HepG2 (cell line): ENCODE measurements around the gene LMF2. TPM values are rescaled to one million over a fixed set of nuclear protein-coding genes. Genes with fewer than 3 reads are reported as not detected.

Source experiments
- BRD4 ChIP-seq: sonication (generic); formaldehyde crosslinking; IDR thresholded peaks from 2 replicates; pipeline ENCODE4 v1.4.0; 2020; ENCODE audit warnings: missing genetic modification reagents
- CEBPG ChIP-seq: IDR thresholded peaks from 2 replicates; pipeline ENCODE4 v1.6.1; 2016
- CREB1 ChIP-seq, 2 experiments: fragments of 450-650 bp in 1 of 2; IDR thresholded peaks; 2 replicates each; pipeline ENCODE4 v1.6.1; 2016 to 2017; ENCODE audit warnings: control low read depth in 1 of 2, mild to moderate bottlenecking in 1 of 2, missing compliant biosample characterization in 1 of 2, missing genetic modification characterization in 1 of 2
- EED ChIP-seq: sonication (generic); formaldehyde crosslinking; IDR thresholded peaks from 2 replicates; pipeline ENCODE4 v1.5.0; 2020; ENCODE audit warnings: mild to moderate bottlenecking, missing genetic modification reagents
- FOXP1 ChIP-seq, 2 experiments: fragments of 450-650 bp in 1 of 2; IDR thresholded peaks; 2 replicates each; pipeline ENCODE4 v1.6.1; 2017 to 2018; ENCODE audit warnings: antibody characterized with exemption in 1 of 2
- GFI1 ChIP-seq: sonication (generic); formaldehyde crosslinking; IDR thresholded peaks from 2 replicates; pipeline ENCODE4 v1.5.0; 2020; ENCODE audit warnings: missing genetic modification reagents, mild to moderate bottlenecking, borderline replicate concordance
- HOXA3 ChIP-seq: sonication (generic); formaldehyde crosslinking; IDR thresholded peaks from 2 replicates; pipeline ENCODE4 v1.5.0; 2020; ENCODE audit warnings: missing genetic modification reagents
- MYNN ChIP-seq: sonication (generic); formaldehyde crosslinking; IDR thresholded peaks from 2 replicates; pipeline ENCODE4 v1.4.0; 2020; ENCODE audit warnings: mild to moderate bottlenecking, low read depth, missing genetic modification reagents
- NR2C2 ChIP-seq: sonication (generic); formaldehyde crosslinking; IDR thresholded peaks from 2 replicates; pipeline ENCODE4 v1.4.0; 2020; ENCODE audit warnings: missing genetic modification reagents, mild to moderate bottlenecking, moderate library complexity, borderline replicate concordance
- NR2F6 ChIP-seq, 2 experiments: IDR thresholded peaks; 2 replicates each; pipeline ENCODE4 v1.6.1; 2016; ENCODE audit warnings: antibody characterized with exemption in 1 of 2, mild to moderate bottlenecking in 1 of 2
- NR3C1 ChIP-seq: sonication (generic); formaldehyde crosslinking; IDR thresholded peaks from 2 replicates; pipeline ENCODE4 v1.4.0; 2020; ENCODE audit warnings: missing genetic modification reagents
- PPARG ChIP-seq: conservative IDR thresholded peaks from 2 replicates; pipeline ENCODE4 v1.6.1; 2016; ENCODE audit warnings: missing biosample characterization, missing genetic modification reagents
- RXRA ChIP-seq: sonication (generic); formaldehyde crosslinking; IDR thresholded peaks from 2 replicates; pipeline ENCODE4 v1.5.1; 2020; ENCODE audit warnings: missing genetic modification reagents
- SKI ChIP-seq: fragments of 450-650 bp; IDR thresholded peaks from one replicate; pipeline ENCODE4 v1.6.1; 2018; ENCODE audit warnings: mild to moderate bottlenecking; ENCODE audit not compliant: partially characterized antibody
- SSRP1 ChIP-seq: IDR thresholded peaks from 2 replicates; pipeline ENCODE4 v1.6.1; 2016; ENCODE audit warnings: control low read depth
- TBX2 ChIP-seq: sonication (generic); formaldehyde crosslinking; IDR thresholded peaks from 2 replicates; pipeline ENCODE4 v1.5.0; 2020; ENCODE audit warnings: missing genetic modification reagents, mild to moderate bottlenecking, borderline replicate concordance
- ZIK1 ChIP-seq: sonication (generic); formaldehyde crosslinking; IDR thresholded peaks from 2 replicates; pipeline ENCODE4 v1.5.0; 2020; ENCODE audit warnings: mild to moderate bottlenecking, low read depth, missing genetic modification reagents, borderline replicate concordance
- ZNF331 ChIP-seq: sonication (generic); formaldehyde crosslinking; IDR thresholded peaks from 2 replicates; pipeline ENCODE4 v1.4.0; 2020; ENCODE audit warnings: missing genetic modification reagents
- ZNF577 ChIP-seq: sonication (generic); formaldehyde crosslinking; IDR thresholded peaks from 2 replicates; pipeline ENCODE4 v1.4.0; 2020; ENCODE audit warnings: mild to moderate bottlenecking, low read depth, missing genetic modification reagents, borderline replicate concordance
- ZNF652 ChIP-seq: IDR thresholded peaks from 2 replicates; pipeline ENCODE4 v1.6.1; 2016; ENCODE audit warnings: low read depth, borderline replicate concordance
- ZNF660 ChIP-seq: sonication (generic); formaldehyde crosslinking; IDR thresholded peaks from 2 replicates; pipeline ENCODE4 v1.5.1; 2020; ENCODE audit warnings: mild to moderate bottlenecking, low read depth, missing genetic modification reagents, borderline replicate concordance
- ZNF780A ChIP-seq: sonication (generic); formaldehyde crosslinking; IDR thresholded peaks from 2 replicates; pipeline ENCODE4 v1.8.0; 2022; ENCODE audit warnings: mild to moderate bottlenecking, missing genetic modification reagents, moderate library complexity
- ZNF883 ChIP-seq: sonication (generic); formaldehyde crosslinking; IDR thresholded peaks from 2 replicates; pipeline ENCODE4 v1.5.1; 2020; ENCODE audit warnings: mild to moderate bottlenecking, missing genetic modification reagents; ENCODE audit errors: not compliant biosample characterization
- polyA plus RNA-seq, 8 experiments: library from polyadenylated mRNA; depleted of rRNA in 3 of 8; stranded (reverse) in 7 of 8; unstranded in 1 of 8; fragments of >200 nt; fragmentation: Illumina TruSeq in 4 of 8; extraction: Trizol in 4 of 8; gene quantifications; 2 replicates each; pipeline versions ENCODE4 v1.2.1 to v1.2.3, GENCODE V29; 2011 to 2016; ENCODE audit warnings: low read depth in 4 of 8, missing spikeins in 1 of 8, mixed read lengths in 1 of 8; ENCODE audit not compliant: insufficient read depth in 1 of 8
- total RNA-seq, 5 experiments: library from RNA; depleted of rRNA; stranded (reverse); fragments of >200 nt; fragmentation: Illumina TruSeq; extraction: Trizol; gene quantifications; 2 replicates each; pipeline ENCODE4 v1.2.3, GENCODE V29; 2016; ENCODE audit warnings: low read depth in 1 of 5
- TF ChIP-seq, protein P1 (sequence below): sonication (generic); formaldehyde crosslinking; IDR thresholded peaks from 2 replicates; pipeline ENCODE4 v1.5.0; 2020; ENCODE audit warnings: mild to moderate bottlenecking, missing genetic modification reagents
- TF ChIP-seq, protein P2 (sequence below): sonication (generic); formaldehyde crosslinking; IDR thresholded peaks from 2 replicates; pipeline ENCODE4 v1.4.0; 2020; ENCODE audit warnings: low read depth, mild to moderate bottlenecking, missing genetic modification reagents
- TF ChIP-seq, protein P3 (sequence below): sonication (generic); formaldehyde crosslinking; IDR thresholded peaks from 2 replicates; pipeline ENCODE4 v1.8.0; 2022; ENCODE audit warnings: mild to moderate bottlenecking, missing genetic modification reagents; ENCODE audit not compliant: insufficient replicate concordance

The LMF2 gene
- total and polyA plus RNA-seq, 2 of the 13 experiments (the other 11 are each of a cell fraction or from before 2014, with no cell fraction given): 23.3 to 30.6 TPM

DNA sequence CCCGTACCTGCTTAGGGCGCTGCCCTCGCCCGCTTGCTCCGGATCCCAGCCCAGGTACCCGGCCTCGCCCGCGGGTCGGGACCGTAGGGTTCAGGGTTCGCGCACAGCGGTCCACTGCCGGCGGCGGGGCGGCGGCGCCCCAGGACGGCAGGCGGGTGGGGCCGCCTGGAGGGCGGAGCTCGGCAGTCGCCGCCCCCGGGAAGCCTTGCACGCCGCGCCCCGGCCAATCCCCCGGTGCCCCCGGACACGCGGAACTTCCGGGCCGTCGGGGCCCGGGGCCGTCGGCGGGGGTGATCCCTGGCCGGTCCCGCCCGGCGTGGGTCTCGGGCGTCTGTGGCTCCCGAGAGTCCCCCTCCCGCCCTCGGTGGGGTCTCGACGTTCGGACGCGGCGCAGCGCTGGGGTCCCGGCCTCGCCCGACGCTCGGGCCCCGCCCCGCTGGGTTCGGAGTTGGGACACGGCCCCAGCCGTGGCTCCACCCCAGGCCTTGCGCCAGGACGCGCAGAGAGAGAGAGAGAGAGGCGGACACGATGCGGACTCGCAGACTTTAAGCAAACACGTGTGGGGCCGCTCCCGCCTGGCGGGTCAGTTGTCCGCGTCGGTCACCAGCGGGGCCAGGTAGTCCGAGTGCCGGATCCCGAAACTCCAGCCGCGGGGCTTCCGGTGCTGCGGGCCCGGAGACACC, 22.5 kb upstream of the LMF2 start, which contains the start of gene TYMP (continued):
- 0 out of 2 replicates have a peak, but pooled peaks have one; percentile 45 for TF ChIP-seq ZNF331
- TF ChIP-seq CEBPG (CRISPR knock-in tag): peak; percentile 43; the same call in 1 of the 2 replicates
- TF ChIP-seq ZNF883 (CRISPR knock-in tag): no peak
- TF ChIP-seq ZIK1 (CRISPR knock-in tag): no peak
- TF ChIP-seq EED: peak; percentile 74; the same call in 1 of the 2 replicates
- peak; percentile 92 for TF ChIP-seq BRD4
- TF ChIP-seq HOXA3 (CRISPR knock-in tag): peak; percentile 84
- no peak; the same call in 1 of the 2 replicates for TF ChIP-seq NR2C2
- TF ChIP-seq NR2F6 (IDR thresholded peaks at IDR 0.05): no peak
- TF ChIP-seq NR2F6 (CRISPR knock-in tag; IDR thresholded peaks at IDR 0.05): no peak; the same call in 1 of the 2 replicates
- no peak for TF ChIP-seq NR3C1 (CRISPR knock-in tag)
- TF ChIP-seq SKI: peak; percentile 78
- TF ChIP-seq, protein P1, sequence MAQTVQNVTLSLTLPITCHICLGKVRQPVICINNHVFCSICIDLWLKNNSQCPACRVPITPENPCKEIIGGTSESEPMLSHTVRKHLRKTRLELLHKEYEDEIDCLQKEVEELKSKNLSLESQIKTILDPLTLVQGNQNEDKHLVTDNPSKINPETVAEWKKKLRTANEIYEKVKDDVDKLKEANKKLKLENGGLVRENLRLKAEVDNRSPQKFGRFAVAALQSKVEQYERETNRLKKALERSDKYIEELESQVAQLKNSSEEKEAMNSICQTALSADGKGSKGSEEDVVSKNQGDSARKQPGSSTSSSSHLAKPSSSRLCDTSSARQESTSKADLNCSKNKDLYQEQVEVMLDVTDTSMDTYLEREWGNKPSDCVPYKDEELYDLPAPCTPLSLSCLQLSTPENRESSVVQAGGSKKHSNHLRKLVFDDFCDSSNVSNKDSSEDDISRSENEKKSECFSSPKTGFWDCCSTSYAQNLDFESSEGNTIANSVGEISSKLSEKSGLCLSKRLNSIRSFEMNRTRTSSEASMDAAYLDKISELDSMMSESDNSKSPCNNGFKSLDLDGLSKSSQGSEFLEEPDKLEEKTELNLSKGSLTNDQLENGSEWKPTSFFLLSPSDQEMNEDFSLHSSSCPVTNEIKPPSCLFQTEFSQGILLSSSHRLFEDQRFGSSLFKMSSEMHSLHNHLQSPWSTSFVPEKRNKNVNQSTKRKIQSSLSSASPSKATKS (CRISPR knock-in tag): no peak
- TF ChIP-seq MYNN: no peak
- TF ChIP-seq ZNF577: no peak
- TF ChIP-seq, protein P2, sequence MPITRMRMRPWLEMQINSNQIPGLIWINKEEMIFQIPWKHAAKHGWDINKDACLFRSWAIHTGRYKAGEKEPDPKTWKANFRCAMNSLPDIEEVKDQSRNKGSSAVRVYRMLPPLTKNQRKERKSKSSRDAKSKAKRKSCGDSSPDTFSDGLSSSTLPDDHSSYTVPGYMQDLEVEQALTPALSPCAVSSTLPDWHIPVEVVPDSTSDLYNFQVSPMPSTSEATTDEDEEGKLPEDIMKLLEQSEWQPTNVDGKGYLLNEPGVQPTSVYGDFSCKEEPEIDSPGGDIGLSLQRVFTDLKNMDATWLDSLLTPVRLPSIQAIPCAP (CRISPR knock-in tag): no peak
- TF ChIP-seq, protein P3, sequence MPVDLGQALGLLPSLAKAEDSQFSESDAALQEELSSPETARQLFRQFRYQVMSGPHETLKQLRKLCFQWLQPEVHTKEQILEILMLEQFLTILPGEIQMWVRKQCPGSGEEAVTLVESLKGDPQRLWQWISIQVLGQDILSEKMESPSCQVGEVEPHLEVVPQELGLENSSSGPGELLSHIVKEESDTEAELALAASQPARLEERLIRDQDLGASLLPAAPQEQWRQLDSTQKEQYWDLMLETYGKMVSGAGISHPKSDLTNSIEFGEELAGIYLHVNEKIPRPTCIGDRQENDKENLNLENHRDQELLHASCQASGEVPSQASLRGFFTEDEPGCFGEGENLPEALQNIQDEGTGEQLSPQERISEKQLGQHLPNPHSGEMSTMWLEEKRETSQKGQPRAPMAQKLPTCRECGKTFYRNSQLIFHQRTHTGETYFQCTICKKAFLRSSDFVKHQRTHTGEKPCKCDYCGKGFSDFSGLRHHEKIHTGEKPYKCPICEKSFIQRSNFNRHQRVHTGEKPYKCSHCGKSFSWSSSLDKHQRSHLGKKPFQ (CRISPR knock-in tag): no peak
- TF ChIP-seq FOXP1 (IDR thresholded peaks at IDR 0.05): no peak
- TF ChIP-seq FOXP1 (CRISPR knock-in tag; IDR thresholded peaks at IDR 0.05): 0 out of 2 replicates have a peak, but pooled peaks have one; percentile 12
- no peak; the same call in 1 of the 2 replicates for TF ChIP-seq PPARG
- TF ChIP-seq SSRP1 (CRISPR knock-in tag): no peak
- TF ChIP-seq ZNF652 (CRISPR knock-in tag): no peak
- TF ChIP-seq RXRA (CRISPR knock-in tag): peak; percentile 75
- TF ChIP-seq TBX2 (CRISPR knock-in tag): peak; percentile 48
- TF ChIP-seq GFI1 (CRISPR knock-in tag): peak; percentile 46; the same call in 1 of the 2 replicates
- TF ChIP-seq CREB1 (IDR thresholded peaks at IDR 0.05): no peak
- no peak for TF ChIP-seq CREB1 (CRISPR knock-in tag; IDR thresholded peaks at IDR 0.05)
- TF ChIP-seq ZNF780A: no peak
- no peak for TF ChIP-seq ZNF660
